ENCODE measurements around the gene LYL1. TPM values are rescaled to one million over a fixed set of nuclear protein-coding genes. Genes with fewer than 3 reads are reported as not detected.

The LYL1 gene
- total RNA-seq, 3 donors from 2014 or later (not counting 1 experiment from before 2014, with no cell fraction given), result 2.0 to 7.7 (median 6.7) TPM

DNA sequence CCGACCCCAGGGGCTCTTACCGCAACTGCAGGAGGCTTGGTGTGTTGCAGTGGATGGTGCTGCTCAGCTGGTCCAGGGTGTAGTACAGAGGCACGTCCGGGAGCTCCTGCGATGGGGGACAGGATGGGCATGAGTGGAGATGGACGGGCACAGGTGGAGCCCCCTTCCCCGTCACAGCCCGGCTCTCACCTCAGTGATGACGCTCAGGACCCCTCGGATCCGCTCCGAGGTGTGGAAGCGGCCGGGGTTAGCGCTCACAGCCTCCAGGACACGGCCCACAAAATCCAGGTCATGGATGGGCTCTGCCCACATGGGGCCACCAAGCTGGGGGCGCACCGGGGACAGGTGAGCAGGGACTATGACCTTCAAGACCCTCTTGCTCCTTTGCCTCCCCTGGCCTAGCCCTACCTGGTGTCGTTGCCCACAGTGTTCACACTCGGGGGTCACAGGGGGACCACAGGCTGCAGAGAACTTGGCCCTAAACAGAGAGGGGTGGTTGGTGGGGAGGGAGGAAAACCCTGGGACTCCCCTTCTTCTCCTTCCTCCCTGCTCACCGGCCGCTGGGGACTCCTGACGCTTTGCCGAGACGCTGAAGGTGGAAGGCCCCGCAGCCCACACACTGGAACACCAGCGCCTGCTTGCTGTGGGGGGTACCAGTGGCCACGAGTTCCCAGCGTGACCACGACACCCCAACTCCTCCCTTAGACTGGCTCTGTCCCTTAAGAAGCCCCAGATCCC is 6.9 kb upstream of the LYL1 start:
- Mint-ChIP-seq H3K4me1 (peaks cover 0 to 9% of the 10 kb centered on the region in 2 donors), H3K4me3 (no peak overlapping the region), H3K36me3 (no peaks in the 10 kb centered on the region), H3K9me3 (no peaks in the 10 kb centered on the region), H3K27me3 (ENCODE audit: low read depth in 2 of 2) (no peaks in the 10 kb centered on the region), H3K27ac (no peak overlapping the region)
- no peak for DNase-seq
- H3K27ac ChIP-seq (ENCODE audit: low read length), result no peak overlapping the region
- H3K36me3 ChIP-seq (ENCODE audit: control insufficient read depth, insufficient read depth, low read length), result peaks cover 8% of the 10 kb centered on the region
- peaks cover 18% of the 10 kb centered on the region for H3K4me1 ChIP-seq (ENCODE audit: control insufficient read depth, insufficient read depth, low read length)
- H3K27me3 ChIP-seq (ENCODE audit: control insufficient read depth, insufficient read depth, low read length), result no peaks in the 10 kb centered on the region
- ATAC-seq, result no peak
- no peaks in the 10 kb centered on the region for H3K9me3 ChIP-seq (ENCODE audit: control insufficient read depth, insufficient read depth, low read length)
- TF ChIP-seq, protein P1, sequence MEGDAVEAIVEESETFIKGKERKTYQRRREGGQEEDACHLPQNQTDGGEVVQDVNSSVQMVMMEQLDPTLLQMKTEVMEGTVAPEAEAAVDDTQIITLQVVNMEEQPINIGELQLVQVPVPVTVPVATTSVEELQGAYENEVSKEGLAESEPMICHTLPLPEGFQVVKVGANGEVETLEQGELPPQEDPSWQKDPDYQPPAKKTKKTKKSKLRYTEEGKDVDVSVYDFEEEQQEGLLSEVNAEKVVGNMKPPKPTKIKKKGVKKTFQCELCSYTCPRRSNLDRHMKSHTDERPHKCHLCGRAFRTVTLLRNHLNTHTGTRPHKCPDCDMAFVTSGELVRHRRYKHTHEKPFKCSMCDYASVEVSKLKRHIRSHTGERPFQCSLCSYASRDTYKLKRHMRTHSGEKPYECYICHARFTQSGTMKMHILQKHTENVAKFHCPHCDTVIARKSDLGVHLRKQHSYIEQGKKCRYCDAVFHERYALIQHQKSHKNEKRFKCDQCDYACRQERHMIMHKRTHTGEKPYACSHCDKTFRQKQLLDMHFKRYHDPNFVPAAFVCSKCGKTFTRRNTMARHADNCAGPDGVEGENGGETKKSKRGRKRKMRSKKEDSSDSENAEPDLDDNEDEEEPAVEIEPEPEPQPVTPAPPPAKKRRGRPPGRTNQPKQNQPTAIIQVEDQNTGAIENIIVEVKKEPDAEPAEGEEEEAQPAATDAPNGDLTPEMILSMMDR (IDR thresholded peaks at IDR 0.05), result no peak
- intact Hi-C loops (cut with micrococcal nuclease), result no loop called here
- 95% methylated on average over 30 of the region's 30 CpGs for WGBS (ENCODE audit: insufficient coverage)
- H3K4me3 ChIP-seq (ENCODE audit: low read length), result no peak overlapping the region

DNA sequence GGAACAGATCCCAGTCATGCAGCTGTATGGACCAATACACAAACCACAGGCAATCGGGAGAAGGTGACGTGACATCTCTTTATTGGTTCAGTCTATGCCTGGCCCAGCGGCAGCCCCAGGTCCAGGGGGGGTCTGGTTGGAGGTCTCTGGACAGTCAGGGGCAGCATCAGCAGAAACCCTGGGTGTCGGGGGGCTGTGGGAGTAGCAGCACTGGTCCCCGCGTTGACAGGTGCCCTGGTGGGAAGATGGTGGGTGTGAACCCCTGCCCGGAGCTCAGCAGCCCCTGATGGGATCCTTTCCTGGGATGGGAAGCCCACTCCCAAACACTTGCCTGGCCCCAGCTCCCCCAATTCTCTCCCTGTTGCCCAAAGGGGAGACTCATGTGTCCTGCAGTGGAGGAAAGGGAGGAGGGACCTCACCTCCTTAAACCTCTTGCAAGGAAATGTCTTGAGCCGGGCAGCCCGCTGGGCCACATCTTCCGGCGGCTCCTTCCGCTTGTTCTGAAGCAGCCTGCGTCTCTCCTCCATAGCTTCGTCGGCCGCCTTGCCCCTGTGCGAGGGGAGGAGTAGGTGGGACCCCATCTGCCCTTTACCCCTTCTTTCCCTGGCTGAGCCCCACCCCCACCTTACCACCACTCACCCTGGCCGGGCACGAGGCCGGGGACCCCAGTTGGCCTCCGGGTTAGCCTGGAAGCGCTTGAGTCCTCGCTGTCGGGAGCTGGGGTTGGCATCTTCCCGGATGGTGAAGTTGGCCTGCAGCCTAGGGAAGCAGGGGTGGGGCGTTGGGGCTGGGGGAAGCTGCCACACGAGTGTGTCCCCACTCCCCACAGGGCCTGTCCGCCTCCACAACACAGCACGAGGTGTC is 2.4 kb upstream of the LYL1 start:
- H3K27ac ChIP-seq (ENCODE audit: low read length), result peak overlapping the region; percentile 84
- WGBS (ENCODE audit: insufficient coverage), result 15% methylated on average over 18 of the region's 29 CpGs
- Mint-ChIP-seq H3K27ac (peak overlapping the region; percentile 70 to 88), H3K4me3 (peak overlapping the region; percentile 93), H3K36me3 (no peaks in the 10 kb centered on the region), H3K9me3 (peaks cover 0 to 1% of the 10 kb centered on the region in 2 donors), H3K27me3 (ENCODE audit: low read depth in 2 of 2) (no peaks in the 10 kb centered on the region), H3K4me1 (peaks cover 5 to 36% of the 10 kb centered on the region in 2 donors)
- peak; percentile 18 to 36 (median 30) for ATAC-seq
- peak overlapping the region; percentile 49 for H3K4me3 ChIP-seq (ENCODE audit: low read length)
- H3K36me3 ChIP-seq (ENCODE audit: control insufficient read depth, insufficient read depth, low read length), result peaks cover 5% of the 10 kb centered on the region
- H3K27me3 ChIP-seq (ENCODE audit: control insufficient read depth, insufficient read depth, low read length), result no peaks in the 10 kb centered on the region
- TF ChIP-seq, protein P1 (IDR thresholded peaks at IDR 0.05), result peak; percentile 59
- H3K4me1 ChIP-seq (ENCODE audit: control insufficient read depth, insufficient read depth, low read length), result peaks cover 62% of the 10 kb centered on the region
- intact Hi-C loops (cut with micrococcal nuclease), result loop anchor here (5.0 kb wide), 2 partner anchors 47 to 318 kb away; partner anchors contain the start of genes IER2 and STX10
- peak in 1 of 2 donors; percentile 54 for DNase-seq
- H3K9me3 ChIP-seq (ENCODE audit: control insufficient read depth, insufficient read depth, low read length), result no peaks in the 10 kb centered on the region

DNA sequence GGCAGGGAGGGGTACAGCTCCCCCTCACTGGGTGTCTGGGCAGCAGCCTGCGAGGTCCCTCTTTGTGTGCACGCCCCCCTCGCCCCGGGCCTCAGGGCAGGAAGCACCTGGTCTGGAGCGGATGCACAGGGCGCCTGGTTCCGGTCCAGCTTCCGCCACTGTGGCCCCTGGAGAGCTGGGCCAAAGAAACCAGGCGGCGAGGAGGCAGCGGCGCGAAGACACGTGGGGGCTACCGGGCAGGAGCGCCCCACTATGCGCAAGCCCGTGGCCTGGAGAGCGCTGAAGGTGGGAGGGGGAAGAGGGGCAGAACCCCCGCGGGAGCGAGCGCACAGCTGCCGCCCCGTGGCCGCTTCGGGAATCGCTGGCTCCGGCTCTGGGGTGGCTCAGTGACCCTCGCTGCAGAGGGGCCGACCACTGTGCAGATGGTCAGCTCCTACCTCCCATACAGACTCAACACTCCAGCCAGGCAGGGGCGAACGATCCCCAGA is 1.7 kb upstream of the LYL1 start:
- Histone ChIP-seq H3K4me3 (ENCODE audit: low read length) (peak overlapping the region; percentile 49), H3K27ac (ENCODE audit: low read length) (peak overlapping the region; percentile 84), H3K4me1 (ENCODE audit: control insufficient read depth, insufficient read depth, low read length) (peaks cover 69% of the 10 kb centered on the region), H3K9me3 (ENCODE audit: control insufficient read depth, insufficient read depth, low read length) (no peaks in the 10 kb centered on the region), H3K27me3 (ENCODE audit: control insufficient read depth, insufficient read depth, low read length) (no peaks in the 10 kb centered on the region), H3K36me3 (ENCODE audit: control insufficient read depth, insufficient read depth, low read length) (peaks cover 5% of the 10 kb centered on the region)
- ATAC-seq, result peak; percentile 58 to 62 (median 60)
- intact Hi-C loops (cut with micrococcal nuclease), result loop anchor here (5.0 kb wide), 2 partner anchors 48 to 317 kb away; partner anchors contain the start of genes IER2 and STX10
- DNase-seq, result peak; percentile 69 to 77
- Mint-ChIP-seq H3K27ac (peak overlapping the region; percentile 70 to 88), H3K36me3 (no peaks in the 10 kb centered on the region), H3K9me3 (peaks cover 3% of the 10 kb centered on the region in 2 donors), H3K4me1 (peaks cover 10 to 43% of the 10 kb centered on the region in 2 donors), H3K27me3 (ENCODE audit: low read depth in 2 of 2) (no peaks in the 10 kb centered on the region), H3K4me3 (peak overlapping the region; percentile 93)
- TF ChIP-seq, protein P1 (IDR thresholded peaks at IDR 0.05), result peak; percentile 97
- under 1% methylated on average over 33 of the region's 33 CpGs for WGBS (ENCODE audit: insufficient coverage)
